HepG2 (cell line): ENCODE measurements around the gene KIF6.

Experiments used
- CTCF ChIP-seq: sonication (generic); formaldehyde crosslinking; IDR thresholded peaks from 2 replicates; pipeline ENCODE4 v1.5.0; 2020; ENCODE audit warnings: mild to moderate bottlenecking, missing genetic modification reagents, moderate library complexity
- ZNF589 ChIP-seq: sonication (generic); formaldehyde crosslinking; conservative IDR thresholded peaks from 2 replicates; pipeline ENCODE4 v1.8.0; 2022; ENCODE audit warnings: mild to moderate bottlenecking, moderate library complexity, missing genetic modification reagents

GRCh38 chr6:39370390-39370789 lies 354.8 kb downstream of the KIF6 start:
- TF ChIP-seq CTCF (CRISPR knock-in tag) (no peak), ZNF589 (CRISPR knock-in tag) (no peak)
